Liver (tissue), 3 donors: Measurements from ENCODE around the gene CUTA.

Experiments used
- EGR1 ChIP-seq, 2 donors: IDR thresholded peaks; 2 replicates each; pipeline ENCODE4 v1.6.1; 2016 to 2018; ENCODE audit warnings: antibody characterized with exemption in 2 of 2, low read depth in 2 of 2
- FOXA1 ChIP-seq: IDR thresholded peaks from 2 replicates; pipeline ENCODE4 v1.6.1; 2016; ENCODE audit warnings: antibody characterized with exemption
- GABPA ChIP-seq, 2 donors: IDR thresholded peaks in 1 of 2; conservative IDR thresholded peaks in 1 of 2; 2 replicates each; pipeline ENCODE4 v1.6.1; 2016; ENCODE audit warnings: antibody characterized with exemption in 2 of 2, mild to moderate bottlenecking in 1 of 2, moderate library complexity in 1 of 2
- JUND ChIP-seq, 2 donors: IDR thresholded peaks; 2 replicates each; pipeline ENCODE4 v1.6.1; 2016; ENCODE audit warnings: antibody characterized with exemption in 2 of 2
- NR2F2 ChIP-seq: IDR thresholded peaks from 2 replicates; pipeline ENCODE4 v1.6.1; 2016; ENCODE audit warnings: antibody characterized with exemption
- RAD21 ChIP-seq, 2 donors: IDR thresholded peaks; 2 replicates each; pipeline ENCODE4 v1.6.1; 2016; ENCODE audit warnings: antibody characterized with exemption in 2 of 2, mild to moderate bottlenecking in 2 of 2
- RXRA ChIP-seq, 2 donors: IDR thresholded peaks; 2 replicates each; pipeline ENCODE4 v1.6.1; 2017 to 2018; ENCODE audit warnings: antibody characterized with exemption in 2 of 2, mild to moderate bottlenecking in 1 of 2
- TAF1 ChIP-seq: conservative IDR thresholded peaks from 2 replicates; pipeline ENCODE4 v1.6.1; 2016; ENCODE audit warnings: antibody characterized with exemption, mild to moderate bottlenecking
- YY1 ChIP-seq: IDR thresholded peaks from 2 replicates; pipeline ENCODE4 v1.6.1; 2016; ENCODE audit warnings: antibody characterized with exemption, mild to moderate bottlenecking
- TF ChIP-seq, protein P1 (sequence below): fragments of 150-350 bp; IDR thresholded peaks from 2 replicates; pipeline ENCODE4 v1.5.1; 2017; ENCODE audit warnings: improper control_type of control experiment, low read depth, low read length; ENCODE audit not compliant: missing input control
- TF ChIP-seq, protein P2 (sequence below): IDR thresholded peaks from 2 replicates; pipeline ENCODE4 v1.6.1; 2016; ENCODE audit warnings: antibody characterized with exemption
- TF ChIP-seq, protein P3 (sequence below): IDR thresholded peaks from 2 replicates; pipeline ENCODE4 v1.6.1; 2016; ENCODE audit warnings: antibody characterized with exemption, mild to moderate bottlenecking
- TF ChIP-seq, protein P4 (sequence below): IDR thresholded peaks from 2 replicates; pipeline ENCODE4 v1.6.1; 2016; ENCODE audit warnings: antibody characterized with exemption
- TF ChIP-seq, protein P5 (sequence below): IDR thresholded peaks from 2 replicates; pipeline ENCODE4 v1.6.1; 2016; ENCODE audit warnings: antibody characterized with exemption
- donor health status: healthy.
- donor health status: healthy.

DNA sequence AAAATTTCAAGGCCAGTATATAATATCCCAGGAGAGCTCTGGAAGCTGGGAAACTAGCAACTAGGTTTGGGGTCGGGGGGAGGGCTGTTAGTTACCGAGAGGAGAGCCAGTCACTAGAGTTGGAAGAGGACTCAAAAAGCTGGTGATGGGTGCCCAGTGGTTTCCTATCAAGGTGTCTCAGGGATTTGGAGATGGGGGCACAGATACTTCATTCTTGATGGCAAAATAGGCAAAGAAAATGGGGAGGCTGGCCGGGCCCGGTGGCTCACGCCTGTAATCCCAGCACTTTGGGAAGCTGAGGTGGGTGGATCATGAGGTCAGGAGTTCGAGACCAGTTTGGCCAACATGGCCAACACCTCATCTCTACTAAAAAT, 6.3 kb downstream of the CUTA start:
- TF ChIP-seq, protein P1, sequence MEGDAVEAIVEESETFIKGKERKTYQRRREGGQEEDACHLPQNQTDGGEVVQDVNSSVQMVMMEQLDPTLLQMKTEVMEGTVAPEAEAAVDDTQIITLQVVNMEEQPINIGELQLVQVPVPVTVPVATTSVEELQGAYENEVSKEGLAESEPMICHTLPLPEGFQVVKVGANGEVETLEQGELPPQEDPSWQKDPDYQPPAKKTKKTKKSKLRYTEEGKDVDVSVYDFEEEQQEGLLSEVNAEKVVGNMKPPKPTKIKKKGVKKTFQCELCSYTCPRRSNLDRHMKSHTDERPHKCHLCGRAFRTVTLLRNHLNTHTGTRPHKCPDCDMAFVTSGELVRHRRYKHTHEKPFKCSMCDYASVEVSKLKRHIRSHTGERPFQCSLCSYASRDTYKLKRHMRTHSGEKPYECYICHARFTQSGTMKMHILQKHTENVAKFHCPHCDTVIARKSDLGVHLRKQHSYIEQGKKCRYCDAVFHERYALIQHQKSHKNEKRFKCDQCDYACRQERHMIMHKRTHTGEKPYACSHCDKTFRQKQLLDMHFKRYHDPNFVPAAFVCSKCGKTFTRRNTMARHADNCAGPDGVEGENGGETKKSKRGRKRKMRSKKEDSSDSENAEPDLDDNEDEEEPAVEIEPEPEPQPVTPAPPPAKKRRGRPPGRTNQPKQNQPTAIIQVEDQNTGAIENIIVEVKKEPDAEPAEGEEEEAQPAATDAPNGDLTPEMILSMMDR, result no peak
- TF ChIP-seq TAF1 (no peak), NR2F2 (no peak), GABPA (IDR thresholded peaks at IDR 0.05 in 1 of 2, conservative IDR thresholded peaks at IDR 0.05 in 1 of 2) (no peak), JUND (IDR thresholded peaks at IDR 0.05) (no peak), YY1 (no peak), FOXA1 (no peak), RAD21 (IDR thresholded peaks at IDR 0.05) (no peak), EGR1 (IDR thresholded peaks at IDR 0.05; ENCODE audit: low read depth in 2 of 2) (no peak), RXRA (IDR thresholded peaks at IDR 0.05) (no peak)
- TF ChIP-seq, protein P2, sequence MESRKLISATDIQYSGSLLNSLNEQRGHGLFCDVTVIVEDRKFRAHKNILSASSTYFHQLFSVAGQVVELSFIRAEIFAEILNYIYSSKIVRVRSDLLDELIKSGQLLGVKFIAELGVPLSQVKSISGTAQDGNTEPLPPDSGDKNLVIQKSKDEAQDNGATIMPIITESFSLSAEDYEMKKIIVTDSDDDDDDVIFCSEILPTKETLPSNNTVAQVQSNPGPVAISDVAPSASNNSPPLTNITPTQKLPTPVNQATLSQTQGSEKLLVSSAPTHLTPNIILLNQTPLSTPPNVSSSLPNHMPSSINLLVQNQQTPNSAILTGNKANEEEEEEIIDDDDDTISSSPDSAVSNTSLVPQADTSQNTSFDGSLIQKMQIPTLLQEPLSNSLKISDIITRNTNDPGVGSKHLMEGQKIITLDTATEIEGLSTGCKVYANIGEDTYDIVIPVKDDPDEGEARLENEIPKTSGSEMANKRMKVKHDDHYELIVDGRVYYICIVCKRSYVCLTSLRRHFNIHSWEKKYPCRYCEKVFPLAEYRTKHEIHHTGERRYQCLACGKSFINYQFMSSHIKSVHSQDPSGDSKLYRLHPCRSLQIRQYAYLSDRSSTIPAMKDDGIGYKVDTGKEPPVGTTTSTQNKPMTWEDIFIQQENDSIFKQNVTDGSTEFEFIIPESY, result no peak
- TF ChIP-seq, protein P3, sequence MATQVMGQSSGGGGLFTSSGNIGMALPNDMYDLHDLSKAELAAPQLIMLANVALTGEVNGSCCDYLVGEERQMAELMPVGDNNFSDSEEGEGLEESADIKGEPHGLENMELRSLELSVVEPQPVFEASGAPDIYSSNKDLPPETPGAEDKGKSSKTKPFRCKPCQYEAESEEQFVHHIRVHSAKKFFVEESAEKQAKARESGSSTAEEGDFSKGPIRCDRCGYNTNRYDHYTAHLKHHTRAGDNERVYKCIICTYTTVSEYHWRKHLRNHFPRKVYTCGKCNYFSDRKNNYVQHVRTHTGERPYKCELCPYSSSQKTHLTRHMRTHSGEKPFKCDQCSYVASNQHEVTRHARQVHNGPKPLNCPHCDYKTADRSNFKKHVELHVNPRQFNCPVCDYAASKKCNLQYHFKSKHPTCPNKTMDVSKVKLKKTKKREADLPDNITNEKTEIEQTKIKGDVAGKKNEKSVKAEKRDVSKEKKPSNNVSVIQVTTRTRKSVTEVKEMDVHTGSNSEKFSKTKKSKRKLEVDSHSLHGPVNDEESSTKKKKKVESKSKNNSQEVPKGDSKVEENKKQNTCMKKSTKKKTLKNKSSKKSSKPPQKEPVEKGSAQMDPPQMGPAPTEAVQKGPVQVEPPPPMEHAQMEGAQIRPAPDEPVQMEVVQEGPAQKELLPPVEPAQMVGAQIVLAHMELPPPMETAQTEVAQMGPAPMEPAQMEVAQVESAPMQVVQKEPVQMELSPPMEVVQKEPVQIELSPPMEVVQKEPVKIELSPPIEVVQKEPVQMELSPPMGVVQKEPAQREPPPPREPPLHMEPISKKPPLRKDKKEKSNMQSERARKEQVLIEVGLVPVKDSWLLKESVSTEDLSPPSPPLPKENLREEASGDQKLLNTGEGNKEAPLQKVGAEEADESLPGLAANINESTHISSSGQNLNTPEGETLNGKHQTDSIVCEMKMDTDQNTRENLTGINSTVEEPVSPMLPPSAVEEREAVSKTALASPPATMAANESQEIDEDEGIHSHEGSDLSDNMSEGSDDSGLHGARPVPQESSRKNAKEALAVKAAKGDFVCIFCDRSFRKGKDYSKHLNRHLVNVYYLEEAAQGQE, result no peak
- TF ChIP-seq, protein P4, sequence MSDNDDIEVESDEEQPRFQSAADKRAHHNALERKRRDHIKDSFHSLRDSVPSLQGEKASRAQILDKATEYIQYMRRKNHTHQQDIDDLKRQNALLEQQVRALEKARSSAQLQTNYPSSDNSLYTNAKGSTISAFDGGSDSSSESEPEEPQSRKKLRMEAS, result no peak
- TF ChIP-seq, protein P5, sequence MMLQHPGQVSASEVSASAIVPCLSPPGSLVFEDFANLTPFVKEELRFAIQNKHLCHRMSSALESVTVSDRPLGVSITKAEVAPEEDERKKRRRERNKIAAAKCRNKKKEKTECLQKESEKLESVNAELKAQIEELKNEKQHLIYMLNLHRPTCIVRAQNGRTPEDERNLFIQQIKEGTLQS, result no peak
